ENCODE results near the gene MUC12. TPM values are rescaled to one million over a fixed set of nuclear protein-coding genes. Genes with fewer than 3 reads are reported as not detected.

The MUC12 gene
- total and polyA plus RNA-seq, 2 of the 13 experiments (the other 11 are each of a cell fraction or from before 2014, with no cell fraction given) = not detected

GRCh38 chr7:100933734-100934133, 35.6 kb upstream of the MUC12 start:
- BruUV-seq (replicated peaks) = no TSS peak
- intact Hi-C loops (cut with micrococcal nuclease; ENCODE audit: unreplicated experiment) (no loop called here), in situ Hi-C loops (cut with HindIII; ENCODE audit: extremely low pct_ligation_motif_present, low pct_unique_long_range_greater_than_20kb) (no loop called here)
- Histone ChIP-seq H3K27ac (ENCODE audit: extremely low read length, insufficient read depth, low read length) (no peak overlapping the region), H3K79me2 (ENCODE audit: insufficient read depth, low read length) (no peaks in the 10 kb centered on the region), H3K4me2 (ENCODE audit: low read depth, low read length) (no peak overlapping the region), H3K4me3 (replicated peaks in 1 of 3; ENCODE audit: insufficient read depth in 1 of 3, low read depth in 2 of 3, low read length in 3 of 3) (no peak overlapping the region), H3K36me3 (replicated peaks in 1 of 2; ENCODE audit: control insufficient read depth in 1 of 2, insufficient read depth in 2 of 2, low read length in 2 of 2) (no peaks in the 10 kb centered on the region), H3K4me1 (ENCODE audit: insufficient read depth, low read length) (no peaks in the 10 kb centered on the region), H3K9ac (ENCODE audit: insufficient read depth, low read depth, low read length) (no peak overlapping the region), H4K20me1 (ENCODE audit: insufficient read depth, low read length) (no peaks in the 10 kb centered on the region), H2AFZ (ENCODE audit: low read length) (no peak overlapping the region), H3K9me3 (ENCODE audit: low read length) (peaks cover 4% of the 10 kb centered on the region; the same call in 1 of the 2 replicates), H3K27me3 (ENCODE audit: control insufficient read depth in 1 of 2, insufficient read depth in 2 of 2, low read length in 2 of 2) (0 out of 5 replicates have a peak, but pooled peaks cover 0 to 5% of the 10 kb centered on the region in 2 experiments)
- ATAC-seq (no peak), DNase-seq (ENCODE audit: low spot score) (no peak), FAIRE-seq (no peak)
- 0% methylated on average over 3 of the region's 4 CpGs for WGBS (ENCODE audit: low lambda C conversion rate)
- ChIA-PET POLR2A (no interaction called here), CTCF (ENCODE audit: low intra/inter-chr PET ratio, low total read pairs) (no interaction called here)
- TF ChIP-seq ZNF646 (CRISPR knock-in tag; IDR thresholded peaks at IDR 0.05) = no peak
- no peak for TF ChIP-seq ZNF747 (CRISPR knock-in tag; IDR thresholded peaks at IDR 0.05; ENCODE audit: borderline replicate concordance)
- TF ChIP-seq ZNF230 (CRISPR knock-in tag; IDR thresholded peaks at IDR 0.05) = no peak
- TF ChIP-seq NFE2 (CRISPR knock-in tag; IDR thresholded peaks at IDR 0.05) = no peak
- no peak for TF ChIP-seq KDM5A (IDR thresholded peaks at IDR 0.05; ENCODE audit: borderline replicate concordance, low read length)
- TF ChIP-seq GZF1 (CRISPR knock-in tag; IDR thresholded peaks at IDR 0.05) = no peak
- no peak for TF ChIP-seq ZNF274 (CRISPR knock-in tag; IDR thresholded peaks at IDR 0.05)
- TF ChIP-seq NR2C2 (CRISPR knock-in tag; IDR thresholded peaks at IDR 0.05; ENCODE audit: borderline replicate concordance) = no peak
- TF ChIP-seq ZBTB42 (CRISPR knock-in tag; IDR thresholded peaks at IDR 0.05) = no peak
- TF ChIP-seq NFATC3 (CRISPR knock-in tag; IDR thresholded peaks at IDR 0.05) = no peak
- no peak for TF ChIP-seq ZNF281 (CRISPR knock-in tag; IDR thresholded peaks at IDR 0.05; ENCODE audit: borderline replicate concordance)
- no peak for TF ChIP-seq ZNF777 (CRISPR knock-in tag; IDR thresholded peaks at IDR 0.05)
- no peak for TF ChIP-seq MXD3 (CRISPR knock-in tag; IDR thresholded peaks at IDR 0.05)
- TF ChIP-seq ZNF292 (CRISPR knock-in tag; IDR thresholded peaks at IDR 0.05; ENCODE audit: borderline replicate concordance, low read depth) = no peak

All from HepG2 (cell line).